DOHH2 (cell line): Measurements from ENCODE around the gene PRCP.

ENCODE experiments used
- H3F3A ChIP-seq: fragments of 200-600 bp; sonication (generic), shearing (Covaris generic); 2 replicates; pipeline ENCODE4 v1.6.0; 2016; ENCODE audit warnings: antibody characterized with exemption, mild to moderate bottlenecking; ENCODE audit not compliant: control insufficient read depth, insufficient read depth
- H3K27ac ChIP-seq: fragments of 200-600 bp; sonication (generic); 2 replicates; pipeline ENCODE4 v1.5.1; 2014; ENCODE audit warnings: low read depth, mild to moderate bottlenecking, low read length, moderate library complexity
- H3K27me3 ChIP-seq: fragments of 200-600 bp; sonication (generic); 2 replicates; pipeline ENCODE4 v1.6.1; 2014; ENCODE audit warnings: mild to moderate bottlenecking, low read length, mixed read lengths; ENCODE audit not compliant: control insufficient read depth
- H3K36me3 ChIP-seq: fragments of 200-600 bp; sonication (generic); 2 replicates; pipeline ENCODE4 v1.6.1; 2014; ENCODE audit warnings: mild to moderate bottlenecking, low read length, moderate library complexity, mixed read lengths; ENCODE audit not compliant: control insufficient read depth
- H3K4me1 ChIP-seq: fragments of 200-600 bp; sonication (generic); 2 replicates; pipeline ENCODE4 v1.6.1; 2014; ENCODE audit warnings: mild to moderate bottlenecking, low read length, mixed read lengths; ENCODE audit not compliant: control insufficient read depth
- H3K4me2 ChIP-seq: fragments of 200-600 bp; sonication (generic); 2 replicates; pipeline ENCODE4 v1.6.0; 2014; ENCODE audit warnings: mild to moderate bottlenecking, low read length, moderate library complexity
- H3K4me3 ChIP-seq: fragments of 200-600 bp; sonication (generic); 2 replicates; pipeline ENCODE4 v1.5.1; 2014; ENCODE audit warnings: mild to moderate bottlenecking, low read length, mixed read lengths
- H3K79me2 ChIP-seq: fragments of 200-600 bp; sonication (generic); 2 replicates; pipeline ENCODE4 v1.6.1; 2014; ENCODE audit warnings: mild to moderate bottlenecking, low read length, mixed read lengths; ENCODE audit not compliant: control insufficient read depth
- H3K9me2 ChIP-seq: fragments of 200-600 bp; sonication (generic); replicated peaks from 2 replicates; pipeline ENCODE4 v1.6.1; 2014; ENCODE audit warnings: mild to moderate bottlenecking, low read length, mixed read lengths; ENCODE audit not compliant: control insufficient read depth
- H3K9me3 ChIP-seq: fragments of 200-600 bp; sonication (generic); 2 replicates; pipeline ENCODE4 v1.6.1; 2014; ENCODE audit warnings: antibody characterized with exemption, low read length, mixed read lengths; ENCODE audit not compliant: control insufficient read depth, insufficient read depth
- H4K20me1 ChIP-seq: fragments of 200-600 bp; sonication (generic); 2 replicates; pipeline ENCODE4 v1.6.0; 2014; ENCODE audit warnings: low read depth, mild to moderate bottlenecking, antibody characterized with exemption, low read length, moderate library complexity; ENCODE audit not compliant: control insufficient read depth, insufficient read depth
- EZH2phosphoT487 ChIP-seq: fragments of 200-600 bp; sonication (generic); IDR thresholded peaks from 2 replicates; pipeline ENCODE4 v1.6.1; 2017; ENCODE audit warnings: borderline replicate concordance, mild to moderate bottlenecking, antibody characterized with exemption, low read length, moderate library complexity, mixed read lengths
- TF ChIP-seq, protein P1 (sequence below): fragments of 200-600 bp; sonication (generic); IDR thresholded peaks from one replicate; pipeline ENCODE4 v1.5.1; 2014; ENCODE audit warnings: antibody characterized with exemption, mild to moderate bottlenecking, low read depth, low read length; ENCODE audit not compliant: poor library complexity, severe bottlenecking

PRCP gene

GRCh38 chr11:82899957-82900276 lies 313 bp downstream of the PRCP start:
- Histone ChIP-seq H3F3A (peaks cover 13% of the 10 kb centered on the region), H3K36me3 (peaks cover 14% of the 10 kb centered on the region; the same call in 1 of the 2 replicates), H4K20me1 (no peaks in the 10 kb centered on the region), H3K79me2 (peaks cover 64% of the 10 kb centered on the region), H3K4me2 (peak overlapping the region; percentile 98), H3K9me3 (peaks cover 3% of the 10 kb centered on the region; the same call in 1 of the 2 replicates), H3K27me3 (no peaks in the 10 kb centered on the region), H3K27ac (peak overlapping the region; percentile 35), H3K4me1 (peaks cover 78% of the 10 kb centered on the region), H3K9me2 (no peaks in the 10 kb centered on the region), H3K4me3 (peak overlapping the region; percentile 93)
- TF ChIP-seq EZH2phosphoT487: no peak
- TF ChIP-seq, protein P1, sequence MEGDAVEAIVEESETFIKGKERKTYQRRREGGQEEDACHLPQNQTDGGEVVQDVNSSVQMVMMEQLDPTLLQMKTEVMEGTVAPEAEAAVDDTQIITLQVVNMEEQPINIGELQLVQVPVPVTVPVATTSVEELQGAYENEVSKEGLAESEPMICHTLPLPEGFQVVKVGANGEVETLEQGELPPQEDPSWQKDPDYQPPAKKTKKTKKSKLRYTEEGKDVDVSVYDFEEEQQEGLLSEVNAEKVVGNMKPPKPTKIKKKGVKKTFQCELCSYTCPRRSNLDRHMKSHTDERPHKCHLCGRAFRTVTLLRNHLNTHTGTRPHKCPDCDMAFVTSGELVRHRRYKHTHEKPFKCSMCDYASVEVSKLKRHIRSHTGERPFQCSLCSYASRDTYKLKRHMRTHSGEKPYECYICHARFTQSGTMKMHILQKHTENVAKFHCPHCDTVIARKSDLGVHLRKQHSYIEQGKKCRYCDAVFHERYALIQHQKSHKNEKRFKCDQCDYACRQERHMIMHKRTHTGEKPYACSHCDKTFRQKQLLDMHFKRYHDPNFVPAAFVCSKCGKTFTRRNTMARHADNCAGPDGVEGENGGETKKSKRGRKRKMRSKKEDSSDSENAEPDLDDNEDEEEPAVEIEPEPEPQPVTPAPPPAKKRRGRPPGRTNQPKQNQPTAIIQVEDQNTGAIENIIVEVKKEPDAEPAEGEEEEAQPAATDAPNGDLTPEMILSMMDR: no peak

DNA sequence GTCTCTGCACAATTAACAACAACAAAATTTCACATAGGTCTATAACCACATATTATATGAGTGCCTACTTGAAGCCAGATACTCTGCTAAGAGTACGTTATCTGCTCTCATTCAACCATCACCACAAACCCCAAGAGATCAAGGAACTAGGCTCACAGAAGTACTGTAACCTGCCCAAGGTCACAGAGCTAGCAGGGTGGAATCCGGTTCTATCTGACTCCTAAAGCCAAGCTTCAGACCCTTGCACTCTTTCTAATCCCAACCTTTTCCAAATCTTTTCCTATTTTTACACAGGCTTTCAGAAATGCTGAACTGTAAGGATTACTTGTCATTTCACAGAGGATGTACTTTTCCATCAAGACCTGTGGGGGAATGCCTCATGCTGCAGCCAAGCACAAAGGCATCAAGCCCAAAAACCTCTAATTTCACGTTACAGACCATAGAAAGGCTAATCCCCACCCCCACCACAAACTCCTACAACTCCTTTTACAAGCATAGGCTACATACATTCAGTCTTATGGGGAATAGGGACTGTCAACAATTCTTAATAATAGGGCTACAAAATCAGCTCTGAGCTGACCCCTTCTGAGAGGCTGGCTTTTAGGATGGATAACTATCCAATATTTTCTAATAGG lies 927 bp downstream of the PRCP start:
- H3K4me1 ChIP-seq: peaks cover 82% of the 10 kb centered on the region
- peak overlapping the region; percentile 98 for H3K4me2 ChIP-seq
- no peak overlapping the region for H3K27ac ChIP-seq
- peak overlapping the region; percentile 93 for H3K4me3 ChIP-seq
- H3F3A ChIP-seq: peaks cover 8% of the 10 kb centered on the region
- H3K9me3 ChIP-seq: peaks cover 3% of the 10 kb centered on the region; the same call in 1 of the 2 replicates
- no peaks in the 10 kb centered on the region for H4K20me1 ChIP-seq
- H3K27me3 ChIP-seq: no peaks in the 10 kb centered on the region
- H3K9me2 ChIP-seq: no peaks in the 10 kb centered on the region
- H3K79me2 ChIP-seq: peaks cover 60% of the 10 kb centered on the region
- peaks cover 14% of the 10 kb centered on the region; the same call in 1 of the 2 replicates for H3K36me3 ChIP-seq
- no peak for TF ChIP-seq EZH2phosphoT487
- TF ChIP-seq, protein P1: no peak

- TF ChIP-seq, protein P1: no peak
- TF ChIP-seq EZH2phosphoT487: no peak
- peak overlapping the region; percentile 51 for H3K4me2 ChIP-seq
- H3K4me3 ChIP-seq: peak overlapping the region; percentile 15
These were observed 2.0 kb downstream of the PRCP start for GRCh38 chr11:82898241-82898640.

More at GRCh38 chr11:82898241-82898640, 2.0 kb downstream of the PRCP start:
- Histone ChIP-seq H3K36me3 (peaks cover 11% of the 10 kb centered on the region; the same call in 1 of the 2 replicates), H3K27ac (no peak overlapping the region), H3K4me1 (peaks cover 72% of the 10 kb centered on the region), H3K9me2 (no peaks in the 10 kb centered on the region), H3K27me3 (no peaks in the 10 kb centered on the region), H4K20me1 (no peaks in the 10 kb centered on the region), H3F3A (peaks cover 10% of the 10 kb centered on the region), H3K79me2 (peaks cover 51% of the 10 kb centered on the region), H3K9me3 (peaks cover 3% of the 10 kb centered on the region; the same call in 1 of the 2 replicates)
